ELR (cell line): ENCODE measurements around the gene CHRD.
A peak's percentile ranks its signal among the peaks of the same experiment; 100 is the strongest.
"Not testable (repeated sequence)": the region's sequence is repeated elsewhere in the genome, so short reads cannot be mapped to it uniquely, and the experiment has no call there.

ENCODE experiments used
- DNase-seq: peaks from one replicate; pipeline ENCODE4 v3.0.0-alpha.2; 2015; ENCODE audit warnings: low read depth

The CHRD gene

DNA sequence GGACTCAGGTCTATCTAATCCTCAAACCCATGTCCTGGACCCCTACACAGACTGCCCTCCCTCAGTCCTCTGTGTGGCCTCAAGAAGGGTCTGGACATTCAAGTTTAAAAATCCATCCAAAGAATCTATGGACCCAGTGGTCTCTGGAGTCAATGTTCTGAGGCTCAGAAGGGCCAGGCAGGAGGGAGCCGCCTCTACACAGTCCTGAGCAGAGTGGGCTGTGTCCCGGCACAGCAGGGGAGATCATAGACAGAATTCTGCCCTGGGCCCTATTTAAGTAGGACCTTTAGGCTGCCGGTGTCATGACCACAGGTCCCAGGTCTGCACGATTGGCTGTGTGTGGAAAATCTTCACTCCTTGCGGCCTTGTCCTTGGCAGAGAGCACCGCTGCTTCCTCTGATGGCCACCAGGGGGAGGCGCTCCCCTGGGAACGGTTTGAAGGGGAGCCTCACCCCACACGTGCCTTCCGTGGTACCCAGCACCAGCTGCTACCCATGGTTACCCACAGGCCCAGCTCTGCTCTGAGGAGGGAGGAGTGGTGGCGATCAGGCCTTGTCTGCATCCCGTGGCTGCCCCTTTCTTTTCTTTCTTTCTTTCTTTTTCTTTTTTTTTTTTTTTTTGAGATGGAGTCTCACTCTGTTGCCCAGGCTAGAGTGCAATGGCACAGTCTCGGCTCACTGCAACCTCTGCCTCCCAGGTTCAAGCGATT is 37.9 kb downstream of the CHRD start:
- DNase-seq = peak; percentile 75

- no peak for DNase-seq
Measured at GRCh38 chr3:184419171-184419570, 39.3 kb downstream of the CHRD start.

- DNase-seq = no peak
Measured at GRCh38 chr3:184423561-184423960, 43.7 kb downstream of the CHRD start.

GRCh38 chr3:184426691-184427141 is 46.9 kb downstream of the CHRD start:
- DNase-seq = no peak

GRCh38 chr3:184428561-184429175 is 48.8 kb downstream of the CHRD start:
- DNase-seq = no peak

- no peak for DNase-seq
Measured at GRCh38 chr3:184429786-184430185, 49.9 kb downstream of the CHRD start.

DNA sequence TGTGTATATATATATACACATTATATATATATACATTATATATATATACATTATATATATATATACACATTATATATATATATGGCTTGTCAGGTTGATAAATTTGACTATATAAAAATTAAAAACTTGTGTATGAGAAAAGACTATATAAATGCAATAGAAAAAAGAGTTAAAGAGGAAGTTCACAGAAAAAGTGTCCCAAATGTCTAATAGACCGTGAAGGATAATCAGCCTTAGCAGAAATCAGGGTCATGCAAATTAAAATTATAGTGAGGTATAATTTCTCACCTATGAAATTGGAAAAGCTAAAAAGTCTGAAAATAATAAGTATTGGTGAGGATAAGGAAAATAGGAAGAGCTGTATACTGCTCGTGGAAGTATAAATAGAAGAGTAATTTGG is 51.1 kb downstream of the CHRD start:
- DNase-seq = no peak

DNA sequence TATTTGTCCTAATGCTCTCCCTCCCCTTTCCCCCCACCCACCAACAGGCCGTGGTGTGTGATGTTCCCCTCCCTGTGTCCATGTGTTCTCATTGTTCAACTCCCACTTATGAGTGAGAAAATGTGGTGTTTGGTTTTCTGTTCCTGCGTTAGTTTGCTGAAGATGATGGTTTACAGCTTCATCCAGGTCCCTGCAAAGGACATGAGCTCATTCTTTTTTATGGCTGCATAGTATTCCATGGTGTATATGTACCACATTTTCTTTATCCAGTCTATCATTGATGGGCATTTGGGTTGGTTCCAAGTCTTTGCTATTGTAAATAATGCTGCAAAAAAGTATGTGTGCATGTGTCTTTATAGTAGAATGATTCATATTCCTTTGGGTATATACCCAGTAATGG is 53.3 kb downstream of the CHRD start:
- DNase-seq = not testable (repeated sequence)

DNA sequence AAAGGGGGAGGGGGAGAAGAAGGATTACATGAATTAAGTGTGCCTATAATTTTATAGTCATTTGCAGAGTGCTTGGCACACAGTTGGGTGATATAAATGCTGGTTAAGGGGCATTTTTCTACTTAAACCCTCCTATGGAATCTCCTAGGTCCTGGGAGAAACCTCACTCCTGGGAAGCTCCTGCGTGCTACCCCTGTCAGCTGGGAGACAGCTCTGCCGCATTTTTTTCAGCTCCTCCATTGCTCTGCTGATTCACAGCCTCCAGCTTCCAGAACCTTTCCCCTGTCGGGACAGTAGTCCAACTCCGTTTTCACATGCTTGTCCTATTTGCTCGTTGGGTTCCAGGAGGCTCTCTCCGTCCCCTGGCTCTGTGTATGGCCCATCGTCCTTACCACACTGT is 59.2 kb downstream of the CHRD start:
- no peak for DNase-seq
